ENCODE results near the gene GAK. TPM values are rescaled to one million over a fixed set of nuclear protein-coding genes. Genes with fewer than 3 reads are reported as not detected.

GAK gene
- total RNA-seq, 4 donors from 2014 or later, result 50.6 to 1,098 (median 104) TPM

DNA sequence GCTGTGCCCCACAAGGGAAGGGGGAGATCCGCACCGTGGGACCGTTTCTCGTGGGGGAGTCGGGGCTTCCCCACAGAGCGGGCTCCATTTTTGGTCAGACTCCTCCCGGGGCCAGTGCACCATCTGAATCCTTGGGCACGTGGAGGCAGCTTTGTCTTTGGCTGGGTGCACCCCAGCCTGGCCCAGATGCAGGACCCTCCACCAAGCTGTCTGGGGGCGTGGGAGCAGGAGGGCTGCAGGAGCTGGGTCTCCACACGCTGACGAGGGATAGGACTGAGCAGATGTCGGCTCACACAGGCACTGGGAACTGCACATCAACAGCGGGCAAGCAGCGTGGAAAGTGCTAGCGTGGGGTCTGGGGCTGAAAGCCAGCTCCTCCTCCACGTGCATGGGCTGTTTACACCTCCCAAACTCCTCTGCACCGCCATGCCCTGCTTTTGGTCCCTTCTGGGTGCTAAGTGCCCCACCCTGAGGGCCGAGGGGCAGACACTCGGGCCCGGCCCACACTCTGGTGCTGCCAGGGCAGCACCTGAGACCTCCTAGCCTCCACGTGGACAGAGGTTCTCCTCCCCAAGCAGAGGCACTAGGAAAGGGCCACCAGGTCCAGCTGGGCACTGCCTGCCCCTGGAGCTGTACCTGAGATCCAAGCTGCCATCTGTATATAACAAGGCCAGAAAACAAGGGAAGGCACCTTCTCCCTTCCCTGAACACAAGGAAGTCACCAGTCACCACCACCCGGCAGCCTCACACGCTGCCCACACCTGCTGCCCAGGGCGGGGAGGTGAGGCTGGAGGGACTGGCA lies 27.4 kb upstream of the GAK start:
- no peak overlapping the region for H3K4me3 ChIP-seq
- TF ChIP-seq, protein P1, sequence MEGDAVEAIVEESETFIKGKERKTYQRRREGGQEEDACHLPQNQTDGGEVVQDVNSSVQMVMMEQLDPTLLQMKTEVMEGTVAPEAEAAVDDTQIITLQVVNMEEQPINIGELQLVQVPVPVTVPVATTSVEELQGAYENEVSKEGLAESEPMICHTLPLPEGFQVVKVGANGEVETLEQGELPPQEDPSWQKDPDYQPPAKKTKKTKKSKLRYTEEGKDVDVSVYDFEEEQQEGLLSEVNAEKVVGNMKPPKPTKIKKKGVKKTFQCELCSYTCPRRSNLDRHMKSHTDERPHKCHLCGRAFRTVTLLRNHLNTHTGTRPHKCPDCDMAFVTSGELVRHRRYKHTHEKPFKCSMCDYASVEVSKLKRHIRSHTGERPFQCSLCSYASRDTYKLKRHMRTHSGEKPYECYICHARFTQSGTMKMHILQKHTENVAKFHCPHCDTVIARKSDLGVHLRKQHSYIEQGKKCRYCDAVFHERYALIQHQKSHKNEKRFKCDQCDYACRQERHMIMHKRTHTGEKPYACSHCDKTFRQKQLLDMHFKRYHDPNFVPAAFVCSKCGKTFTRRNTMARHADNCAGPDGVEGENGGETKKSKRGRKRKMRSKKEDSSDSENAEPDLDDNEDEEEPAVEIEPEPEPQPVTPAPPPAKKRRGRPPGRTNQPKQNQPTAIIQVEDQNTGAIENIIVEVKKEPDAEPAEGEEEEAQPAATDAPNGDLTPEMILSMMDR (IDR thresholded peaks at IDR 0.05), result no peak
- TF ChIP-seq POLR2A (IDR thresholded peaks at IDR 0.05), result no peak
- DNase-seq, result peak in 1 of 2 donors; percentile 13
- intact Hi-C loops (cut with DNase I; ENCODE audit: low total_unique reads), result no loop called here
- H3K27ac ChIP-seq, result no peak overlapping the region
- H3K4me1 ChIP-seq, result no peaks in the 10 kb centered on the region
- no peaks in the 10 kb centered on the region for H3K36me3 ChIP-seq
- no peaks in the 10 kb centered on the region for H3K9me3 ChIP-seq
- H3K27me3 ChIP-seq, result no peaks in the 10 kb centered on the region

GRCh38 chr4:958696-959337 lies 26.7 kb upstream of the GAK start:
- no peaks in the 10 kb centered on the region for H3K27me3 ChIP-seq
- H3K4me1 ChIP-seq, result no peaks in the 10 kb centered on the region
- peak; percentile 11 to 13 for DNase-seq
- no peak overlapping the region for H3K27ac ChIP-seq
- H3K9me3 ChIP-seq, result no peaks in the 10 kb centered on the region
- no peaks in the 10 kb centered on the region for H3K36me3 ChIP-seq
- TF ChIP-seq, protein P1 (IDR thresholded peaks at IDR 0.05), result no peak
- TF ChIP-seq POLR2A (IDR thresholded peaks at IDR 0.05), result no peak
- no peak overlapping the region for H3K4me3 ChIP-seq
- intact Hi-C loops (cut with DNase I; ENCODE audit: low total_unique reads), result no loop called here

- TF ChIP-seq, protein P1 (IDR thresholded peaks at IDR 0.05), result no peak
- no peak for TF ChIP-seq POLR2A (IDR thresholded peaks at IDR 0.05)
- peak in 1 of 2 donors; percentile 13 for DNase-seq
- intact Hi-C loops (cut with DNase I; ENCODE audit: low total_unique reads), result no loop called here
- Histone ChIP-seq H3K27ac (no peak overlapping the region), H3K27me3 (no peaks in the 10 kb centered on the region), H3K36me3 (no peaks in the 10 kb centered on the region), H3K4me1 (no peaks in the 10 kb centered on the region), H3K9me3 (no peaks in the 10 kb centered on the region), H3K4me3 (no peak overlapping the region)
These were observed 26.2 kb upstream of the GAK start for GRCh38 chr4:958314-958665.

DNA sequence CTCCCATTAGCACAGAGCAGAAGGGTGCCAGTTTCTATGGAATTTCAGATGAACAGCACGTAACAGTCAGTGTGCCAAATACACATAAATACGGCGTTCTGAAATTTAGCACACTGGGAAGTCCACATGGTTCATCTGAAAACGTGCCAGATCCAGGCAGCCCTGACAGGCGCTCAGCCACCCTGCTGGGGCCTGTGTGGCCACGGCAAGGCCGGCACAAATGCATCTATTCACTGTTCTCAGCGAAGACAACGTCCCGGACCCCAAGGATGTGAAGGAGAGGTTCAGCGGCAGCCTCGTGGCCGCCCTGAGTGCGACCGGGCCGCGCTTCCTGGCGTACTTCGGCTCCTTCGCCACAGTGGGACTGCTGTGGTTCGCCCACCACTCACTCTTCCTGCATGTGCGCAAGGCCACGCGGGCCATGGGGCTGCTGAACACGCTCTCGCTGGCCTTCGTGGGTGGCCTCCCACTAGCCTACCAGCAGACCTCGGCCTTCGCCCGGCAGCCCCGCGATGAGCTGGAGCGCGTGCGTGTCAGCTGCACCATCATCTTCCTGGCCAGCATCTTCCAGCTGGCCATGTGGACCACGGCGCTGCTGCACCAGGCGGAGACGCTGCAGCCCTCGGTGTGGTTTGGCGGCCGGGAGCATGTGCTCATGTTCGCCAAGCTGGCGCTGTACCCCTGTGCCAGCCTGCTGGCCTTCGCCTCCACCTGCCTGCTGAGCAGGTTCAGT lies 25.6 kb upstream of the GAK start:
- no peaks in the 10 kb centered on the region for H3K4me1 ChIP-seq
- no peak overlapping the region for H3K27ac ChIP-seq
- no peaks in the 10 kb centered on the region for H3K36me3 ChIP-seq
- no peaks in the 10 kb centered on the region for H3K27me3 ChIP-seq
- no peak overlapping the region for H3K4me3 ChIP-seq
- intact Hi-C loops (cut with DNase I; ENCODE audit: low total_unique reads), result no loop called here
- TF ChIP-seq, protein P1 (IDR thresholded peaks at IDR 0.05), result no peak
- no peak for TF ChIP-seq POLR2A (IDR thresholded peaks at IDR 0.05)
- H3K9me3 ChIP-seq, result no peaks in the 10 kb centered on the region
- DNase-seq, result peak in 1 of 2 donors; percentile 13

DNA sequence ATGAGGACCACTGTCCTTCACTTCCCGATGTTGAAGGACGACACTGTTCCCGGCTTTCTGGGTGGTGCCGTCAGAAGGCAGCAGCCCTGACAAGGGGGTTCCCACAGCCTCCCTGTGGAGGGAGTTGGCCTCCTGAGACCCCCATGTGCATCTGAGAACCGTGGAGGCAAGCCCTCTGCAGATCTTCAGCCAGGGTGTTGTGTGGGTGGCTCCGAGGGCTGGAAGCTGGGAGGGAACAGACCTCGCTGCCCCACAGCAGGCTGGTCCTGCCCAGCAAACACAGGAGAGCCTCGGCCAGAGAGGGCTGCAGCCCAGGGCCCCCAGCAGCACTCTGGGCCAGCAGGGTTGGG lies 25.1 kb upstream of the GAK start:
- no peak overlapping the region for H3K4me3 ChIP-seq
- H3K9me3 ChIP-seq, result no peaks in the 10 kb centered on the region
- no peak overlapping the region for H3K27ac ChIP-seq
- TF ChIP-seq POLR2A (IDR thresholded peaks at IDR 0.05), result no peak
- TF ChIP-seq, protein P1 (IDR thresholded peaks at IDR 0.05), result no peak
- DNase-seq, result no peak
- H3K27me3 ChIP-seq, result no peaks in the 10 kb centered on the region
- no peaks in the 10 kb centered on the region for H3K4me1 ChIP-seq
- H3K36me3 ChIP-seq, result no peaks in the 10 kb centered on the region
- intact Hi-C loops (cut with DNase I; ENCODE audit: low total_unique reads), result no loop called here
